ENCODE data around the gene LENEP. TPM values are rescaled to one million over a fixed set of nuclear protein-coding genes. Genes with fewer than 3 reads are reported as not detected.

The LENEP gene
- total and polyA plus RNA-seq, 11 donors = not detected

DNA sequence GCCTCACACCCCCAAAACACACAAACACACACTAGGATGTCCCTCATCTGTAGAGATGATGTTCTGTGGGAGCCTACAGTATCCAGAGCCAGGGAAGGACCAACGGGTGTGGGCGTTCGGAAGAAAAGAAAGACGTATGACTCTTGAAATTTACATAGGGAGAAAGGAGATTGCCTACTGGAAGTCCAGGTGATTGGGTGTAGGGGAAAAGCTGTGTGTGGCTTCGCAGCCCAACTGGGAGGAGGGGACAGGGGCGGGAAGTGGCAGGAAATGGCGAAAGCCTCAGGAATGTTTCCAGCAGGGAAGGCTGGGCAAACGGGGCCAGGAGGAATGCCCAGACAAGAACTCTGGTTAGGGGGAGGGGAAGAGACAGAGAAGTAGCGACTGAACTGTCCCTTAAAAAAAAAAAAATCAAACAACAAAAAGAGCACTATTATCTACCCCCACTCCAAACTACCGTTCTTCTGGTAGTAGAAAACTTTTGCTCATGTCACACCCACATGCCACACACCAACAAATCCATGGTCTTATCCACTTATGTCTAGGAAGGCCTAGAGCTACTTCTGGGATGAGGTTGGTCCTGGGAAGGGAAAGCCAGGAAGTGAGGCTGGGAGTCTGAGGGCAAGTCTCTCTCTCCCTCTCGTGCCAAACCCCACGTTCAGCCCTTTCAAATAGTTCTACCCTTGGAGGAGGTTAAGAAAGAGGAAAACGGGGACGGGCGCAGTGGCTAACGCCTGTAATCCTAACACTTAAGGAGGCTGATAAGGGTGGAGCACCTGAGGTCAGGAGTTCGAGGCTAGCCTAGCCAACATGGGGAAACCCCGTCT is 20.7 kb upstream of the LENEP start:
- no peaks in the 10 kb centered on the region for H3K27me3 ChIP-seq
- ATAC-seq (no peak), DNase-seq (peak in 3 of 5 donors; percentile 66 to 81 (median 69))
- peak overlapping the region; percentile 51 to 84 (median 74) for H3K4me3 ChIP-seq
- peaks cover 22 to 72% (median 55%) of the 10 kb centered on the region in 12 donors for H3K4me1 ChIP-seq
- H3K9me3 ChIP-seq = no peaks in the 10 kb centered on the region
- WGBS, 4 donors = 12 to 22% (median 19%) methylated on average over 18 of the region's 18 CpGs
- TF ChIP-seq, protein P1, sequence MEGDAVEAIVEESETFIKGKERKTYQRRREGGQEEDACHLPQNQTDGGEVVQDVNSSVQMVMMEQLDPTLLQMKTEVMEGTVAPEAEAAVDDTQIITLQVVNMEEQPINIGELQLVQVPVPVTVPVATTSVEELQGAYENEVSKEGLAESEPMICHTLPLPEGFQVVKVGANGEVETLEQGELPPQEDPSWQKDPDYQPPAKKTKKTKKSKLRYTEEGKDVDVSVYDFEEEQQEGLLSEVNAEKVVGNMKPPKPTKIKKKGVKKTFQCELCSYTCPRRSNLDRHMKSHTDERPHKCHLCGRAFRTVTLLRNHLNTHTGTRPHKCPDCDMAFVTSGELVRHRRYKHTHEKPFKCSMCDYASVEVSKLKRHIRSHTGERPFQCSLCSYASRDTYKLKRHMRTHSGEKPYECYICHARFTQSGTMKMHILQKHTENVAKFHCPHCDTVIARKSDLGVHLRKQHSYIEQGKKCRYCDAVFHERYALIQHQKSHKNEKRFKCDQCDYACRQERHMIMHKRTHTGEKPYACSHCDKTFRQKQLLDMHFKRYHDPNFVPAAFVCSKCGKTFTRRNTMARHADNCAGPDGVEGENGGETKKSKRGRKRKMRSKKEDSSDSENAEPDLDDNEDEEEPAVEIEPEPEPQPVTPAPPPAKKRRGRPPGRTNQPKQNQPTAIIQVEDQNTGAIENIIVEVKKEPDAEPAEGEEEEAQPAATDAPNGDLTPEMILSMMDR (IDR thresholded peaks at IDR 0.05) = no peak
- TF ChIP-seq POLR2A (IDR thresholded peaks at IDR 0.05) = peak in 1 of 2 donors; percentile 40
- peak overlapping the region; percentile 92 to 99 (median 99) for H3K27ac ChIP-seq
- intact Hi-C loops (cut with DNase I) = loop anchor here in 3 of 10 donors (5.0 kb wide), 3 partner anchors 35 to 80 kb away; partner anchors contain the start of genes ADAM15 (in 1 of the 3) and PMVK (in 1 of the 3)
- peaks cover 0 to 20% (median 7%) of the 10 kb centered on the region in 9 donors for H3K36me3 ChIP-seq

DNA sequence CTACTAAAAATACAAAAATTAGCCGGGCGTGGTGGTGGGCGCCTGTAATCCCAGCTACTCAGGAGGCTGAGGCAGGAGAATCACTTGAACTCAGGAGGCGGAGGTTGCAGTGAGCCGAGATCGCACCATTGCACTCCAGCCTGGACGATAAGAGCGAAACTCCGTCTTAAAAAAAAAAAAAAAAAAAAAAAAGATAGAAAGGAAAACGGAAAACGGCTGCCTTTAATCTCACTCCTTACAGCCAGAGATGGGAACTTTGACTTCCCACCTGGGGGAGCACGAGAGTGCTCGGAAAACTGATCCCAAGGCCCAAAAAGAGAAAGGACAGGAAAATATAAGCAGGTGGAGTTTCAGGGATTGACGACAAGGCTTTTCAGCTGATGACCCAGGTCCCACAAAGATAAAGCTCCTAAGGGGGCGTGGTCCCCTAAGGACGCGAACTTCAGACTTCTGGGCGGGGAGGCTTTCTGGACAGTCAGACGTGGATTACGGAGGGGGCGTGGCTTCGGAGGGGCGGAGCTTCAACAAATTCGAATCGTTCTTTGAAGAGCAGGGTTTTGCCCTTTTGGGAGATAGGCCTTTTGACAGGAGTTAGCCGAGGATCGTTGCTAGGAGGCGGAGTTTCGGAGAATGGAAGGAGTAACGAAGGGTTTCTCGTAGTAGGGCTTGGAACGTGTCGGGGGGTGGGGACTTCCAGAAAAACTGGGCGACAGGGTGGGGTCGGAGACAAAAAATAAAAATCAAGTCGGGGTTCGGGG is 19.9 kb upstream of the LENEP start:
- H3K27me3 ChIP-seq = no peaks in the 10 kb centered on the region
- peak; percentile 95 to 97 (median 96) for DNase-seq
- H3K27ac ChIP-seq = peak overlapping the region; percentile 92 to 99 (median 99)
- H3K36me3 ChIP-seq = peaks cover 0 to 16% (median 5%) of the 10 kb centered on the region in 9 donors
- 3 to 7% (median 4%) methylated on average over 37 of the region's 37 CpGs for WGBS, 4 donors
- ATAC-seq = peak; percentile 34 to 58 (median 49)
- peak in 1 of 2 donors; percentile 52 for TF ChIP-seq POLR2A (IDR thresholded peaks at IDR 0.05)
- TF ChIP-seq, protein P1 (IDR thresholded peaks at IDR 0.05) = peak in 6 of 12 donors; percentile 11 to 51 (median 28)
- H3K4me3 ChIP-seq = peak overlapping the region; percentile 51 to 84 (median 74)
- H3K9me3 ChIP-seq = no peaks in the 10 kb centered on the region
- intact Hi-C loops (cut with DNase I) = loop anchor here in 4 of 10 donors (1.0 to 5.0 kb wide), 6 partner anchors 10 to 79 kb away; partner anchors contain the start of genes ZBTB7B (in 2 of the 4), ADAM15 (in 1 of the 4), FLAD1 (in 1 of the 4) and PMVK (in 1 of the 4)
- peaks cover 22 to 66% (median 51%) of the 10 kb centered on the region in 12 donors for H3K4me1 ChIP-seq

DNA sequence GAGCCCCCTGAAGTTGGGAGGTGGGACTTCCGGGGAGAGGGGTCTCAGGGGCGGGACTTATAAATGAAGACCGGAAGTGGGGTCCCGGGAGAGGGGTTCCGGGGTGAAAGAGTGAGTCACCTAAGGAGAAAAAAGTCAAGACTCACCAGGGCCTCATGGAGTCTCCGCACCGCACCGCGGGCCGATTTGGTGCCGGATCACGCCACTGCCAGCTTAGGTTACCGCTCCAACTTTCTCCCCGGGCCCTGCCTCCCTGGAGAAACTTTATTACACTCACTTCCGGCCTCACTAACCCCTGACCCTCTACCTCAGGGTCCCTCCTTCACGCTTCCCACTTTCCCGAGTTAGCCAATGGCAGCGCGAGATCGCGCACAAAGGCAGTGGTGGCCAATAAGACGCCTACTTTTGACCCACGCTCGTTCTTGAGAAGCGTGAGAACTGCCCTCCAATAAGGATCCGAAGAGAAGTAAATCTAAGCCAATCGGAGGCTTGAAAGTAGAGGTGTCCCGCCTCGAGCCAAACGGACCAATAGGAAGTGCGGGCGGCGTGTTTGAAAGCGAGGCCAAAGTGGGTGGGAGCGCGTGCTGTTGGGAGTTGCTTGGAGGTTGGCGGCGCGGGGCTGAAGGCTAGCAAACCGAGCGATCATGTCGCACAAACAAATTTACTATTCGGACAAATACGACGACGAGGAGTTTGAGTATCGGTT is 19.1 kb upstream of the LENEP start, which contains the start of gene CKS1B:
TSS of gene CKS1B (plus strand) at position 580 of the 706 bp plus-strand sequence. CDS start at position 645, 65 bp downstream.
- H3K27me3 ChIP-seq = no peaks in the 10 kb centered on the region
- intact Hi-C loops (cut with DNase I) = loop anchor here in 4 of 10 donors (1.0 to 5.0 kb wide), 6 partner anchors 9 to 78 kb away; partner anchors contain the start of genes ZBTB7B (in 2 of the 4), ADAM15 (in 1 of the 4), FLAD1 (in 1 of the 4) and PMVK (in 1 of the 4)
- H3K27ac ChIP-seq = peak within 1 kb of the TSS; percentile 92 to 99 (median 99)
- no peaks in the 10 kb centered on the region for H3K9me3 ChIP-seq
- peak within 1 kb of the TSS; percentile 51 to 84 (median 74) for H3K4me3 ChIP-seq
- H3K36me3 ChIP-seq = peaks cover 0 to 13% (median 5%) of the 10 kb centered on the region in 9 donors
- DNase-seq (peak; percentile 95 to 99 (median 98)), ATAC-seq (peak; percentile 86 to 93 (median 88))
- WGBS, 4 donors = 0 to 1% (median 0%) methylated on average over 46 to 47 of the region's 47 CpGs
- peaks cover 22 to 61% (median 50%) of the 10 kb centered on the region in 12 donors for H3K4me1 ChIP-seq
- peak in 1 of 2 donors; percentile 51 for TF ChIP-seq POLR2A (IDR thresholded peaks at IDR 0.05)
- TF ChIP-seq, protein P1 (IDR thresholded peaks at IDR 0.05) = no peak

Measured in heart left ventricle (tissue), 16 donors.